T-helper 17 cell (primary cell): ENCODE results near the gene PADI1. TPM values are rescaled to one million over a fixed set of nuclear protein-coding genes. Genes with fewer than 3 reads are reported as not detected.

ENCODE experiments used
- ATAC-seq: fragments of 150-1000 bp; cut with Tn5 transposase; 2 replicates; pipeline ENCODE4 v1.10.0; 2021; ENCODE audit warnings: mild to moderate bottlenecking, moderate library complexity
- DNase-seq, 3 donors: peaks; one replicate each; pipeline versions ENCODE4 v3.0.0 to v3.0.0-alpha.2; 2020 to 2021
- H3K9me3 ChIP-seq: one replicate; pipeline ENCODE4 v1.7.0; 2013; ENCODE audit warnings: low read length, mild to moderate bottlenecking; ENCODE audit not compliant: control insufficient read depth, poor library complexity, severe bottlenecking
- H3K27ac Mint-ChIP-seq: one replicate; pipeline ENCODE4 v1.8.0; 2022; ENCODE audit warnings: mild to moderate bottlenecking, moderate library complexity, mixed read lengths
- H3K27me3 Mint-ChIP-seq: one replicate; pipeline ENCODE4 v1.8.0; 2022; ENCODE audit warnings: mixed read lengths
- H3K36me3 Mint-ChIP-seq: one replicate; pipeline ENCODE4 v1.8.0; 2022; ENCODE audit warnings: low read depth, mixed read lengths
- H3K4me1 Mint-ChIP-seq: one replicate; pipeline ENCODE4 v1.8.0; 2022; ENCODE audit warnings: mild to moderate bottlenecking, mixed read lengths
- H3K4me3 Mint-ChIP-seq: one replicate; pipeline ENCODE4 v1.8.0; 2022; ENCODE audit warnings: mild to moderate bottlenecking, moderate library complexity, mixed read lengths
- total RNA-seq, 4 donors: library from RNA in 2 of 4; stranded (reverse) in 2 of 4; gene quantifications; one replicate each; pipeline ENCODE4 v1.2.3 and lab custom pipeline; 2022 to 2026

PADI1 gene
- total RNA-seq, 2 donors from 2014 or later: not detected

GRCh38 chr1:17196496-17197185, 8.3 kb upstream of the PADI1 start:
- Mint-ChIP-seq H3K36me3 (peaks cover 3% of the 10 kb centered on the region), H3K27ac (no peak overlapping the region), H3K4me3 (no peak overlapping the region), H3K27me3 (peaks cover 37% of the 10 kb centered on the region), H3K4me1 (peaks cover 22% of the 10 kb centered on the region)
- no peak for ATAC-seq
- DNase-seq: no peak
- no peaks in the 10 kb centered on the region for H3K9me3 ChIP-seq

- peaks cover 28% of the 10 kb centered on the region for H3K4me1 Mint-ChIP-seq
Measured at GRCh38 chr1:17197696-17198095, 7.2 kb upstream of the PADI1 start.

DNA sequence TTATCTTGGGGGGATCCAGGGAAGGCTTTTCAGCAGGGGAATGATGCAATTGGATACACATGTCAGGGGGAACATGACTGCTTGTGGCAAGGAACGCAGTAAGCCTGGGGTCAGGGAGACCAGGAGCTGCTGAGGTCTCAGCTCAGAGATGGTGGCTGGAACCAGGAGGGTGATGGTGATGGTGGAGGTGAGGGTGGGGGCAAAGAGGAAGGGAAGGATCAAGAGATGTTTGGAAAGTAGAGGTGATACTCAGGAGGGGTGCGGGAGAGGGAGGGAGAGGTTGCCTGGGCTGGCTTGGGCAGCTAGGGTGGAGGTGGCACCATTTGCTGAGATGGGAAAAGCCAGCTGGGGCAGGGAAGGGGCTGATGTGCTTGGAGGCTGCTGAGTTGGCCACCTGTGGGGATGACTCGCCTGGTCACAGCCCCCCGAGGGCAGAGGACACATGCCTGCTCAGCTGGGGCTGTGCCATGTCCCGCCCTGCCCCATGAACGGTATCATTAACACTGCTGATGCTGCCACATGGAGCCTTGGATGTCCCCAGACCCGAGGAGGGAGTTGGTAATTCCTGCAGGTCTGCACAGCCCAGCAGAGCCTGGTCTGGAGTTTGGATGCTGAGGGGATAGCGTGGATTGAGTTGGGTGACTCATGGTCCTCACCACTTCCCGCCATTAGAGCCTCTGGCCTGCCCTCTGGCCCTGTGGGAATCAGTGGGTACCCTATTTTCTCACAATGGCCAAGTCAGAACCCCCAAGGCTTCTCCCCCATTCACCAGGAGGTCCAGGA, 6.3 kb upstream of the PADI1 start:
- Mint-ChIP-seq H3K36me3 (peaks cover 3% of the 10 kb centered on the region), H3K4me1 (peaks cover 36% of the 10 kb centered on the region), H3K27me3 (peaks cover 23% of the 10 kb centered on the region), H3K4me3 (no peak overlapping the region), H3K27ac (no peak overlapping the region)
- H3K9me3 ChIP-seq: no peaks in the 10 kb centered on the region
- no peak for ATAC-seq
- DNase-seq: no peak

More at GRCh38 chr1:17197696-17198095, 7.2 kb upstream of the PADI1 start:
- Mint-ChIP-seq H3K36me3 (peaks cover 3% of the 10 kb centered on the region), H3K4me3 (no peak overlapping the region), H3K27ac (no peak overlapping the region), H3K27me3 (peaks cover 27% of the 10 kb centered on the region)
- no peaks in the 10 kb centered on the region for H3K9me3 ChIP-seq
- DNase-seq (no peak), ATAC-seq (no peak)

GRCh38 chr1:17199267-17200044, 5.5 kb upstream of the PADI1 start:
- Mint-ChIP-seq H3K27ac (peak overlapping the region; percentile 3), H3K4me3 (no peak overlapping the region), H3K36me3 (peaks cover under 1% of the 10 kb centered on the region), H3K4me1 (peaks cover 40% of the 10 kb centered on the region), H3K27me3 (peaks cover 27% of the 10 kb centered on the region)
- no peak for DNase-seq
- ATAC-seq: no peak
- H3K9me3 ChIP-seq: no peaks in the 10 kb centered on the region

- Mint-ChIP-seq H3K4me1 (peaks cover 43% of the 10 kb centered on the region), H3K4me3 (no peak overlapping the region), H3K27me3 (peaks cover 30% of the 10 kb centered on the region), H3K27ac (no peak overlapping the region), H3K36me3 (peaks cover 2% of the 10 kb centered on the region)
- no peaks in the 10 kb centered on the region for H3K9me3 ChIP-seq
- ATAC-seq (no peak), DNase-seq (no peak)
Measured at GRCh38 chr1:17200246-17200645, 4.7 kb upstream of the PADI1 start.

- Mint-ChIP-seq H3K27me3 (peaks cover 35% of the 10 kb centered on the region), H3K4me1 (peaks cover 48% of the 10 kb centered on the region), H3K36me3 (peaks cover 2% of the 10 kb centered on the region), H3K4me3 (no peak overlapping the region), H3K27ac (peak overlapping the region; percentile 92)
- DNase-seq (no peak), ATAC-seq (no peak)
- no peaks in the 10 kb centered on the region for H3K9me3 ChIP-seq
Measured at GRCh38 chr1:17200756-17201155, 4.2 kb upstream of the PADI1 start.

- H3K4me3 Mint-ChIP-seq: peak overlapping the region; percentile 84
- H3K4me1 Mint-ChIP-seq: peaks cover 49% of the 10 kb centered on the region
- H3K9me3 ChIP-seq: no peaks in the 10 kb centered on the region
- H3K36me3 Mint-ChIP-seq: peaks cover 2% of the 10 kb centered on the region
- ATAC-seq (peak; percentile 89), DNase-seq (peak in 1 of 3 donors; percentile 8)
- peak overlapping the region; percentile 92 for H3K27ac Mint-ChIP-seq
- H3K27me3 Mint-ChIP-seq: peaks cover 41% of the 10 kb centered on the region
Measured at GRCh38 chr1:17201201-17202021, 3.5 kb upstream of the PADI1 start.

- DNase-seq (no peak), ATAC-seq (no peak)
- Mint-ChIP-seq H3K27me3 (peaks cover 54% of the 10 kb centered on the region), H3K36me3 (peaks cover 2% of the 10 kb centered on the region), H3K27ac (peak overlapping the region; percentile 83), H3K4me1 (peaks cover 50% of the 10 kb centered on the region), H3K4me3 (peak overlapping the region; percentile 7)
- no peaks in the 10 kb centered on the region for H3K9me3 ChIP-seq
Measured at GRCh38 chr1:17205652-17206051, 724 bp downstream of the PADI1 start.

- H3K9me3 ChIP-seq: no peaks in the 10 kb centered on the region
- H3K4me3 Mint-ChIP-seq: no peak overlapping the region
- no peak overlapping the region for H3K27ac Mint-ChIP-seq
- H3K36me3 Mint-ChIP-seq: peaks cover 2% of the 10 kb centered on the region
- ATAC-seq (no peak), DNase-seq (no peak)
- peaks cover 57% of the 10 kb centered on the region for H3K27me3 Mint-ChIP-seq
- H3K4me1 Mint-ChIP-seq: peaks cover 47% of the 10 kb centered on the region
Measured at GRCh38 chr1:17206196-17206595, 1.3 kb downstream of the PADI1 start.

- no peak for ATAC-seq
- Mint-ChIP-seq H3K36me3 (peaks cover 2% of the 10 kb centered on the region), H3K27me3 (peaks cover 57% of the 10 kb centered on the region), H3K27ac (no peak overlapping the region), H3K4me1 (peaks cover 44% of the 10 kb centered on the region), H3K4me3 (no peak overlapping the region)
- H3K9me3 ChIP-seq: no peaks in the 10 kb centered on the region
- no peak for DNase-seq
Measured at GRCh38 chr1:17207046-17207445, 2.1 kb downstream of the PADI1 start.

DNA sequence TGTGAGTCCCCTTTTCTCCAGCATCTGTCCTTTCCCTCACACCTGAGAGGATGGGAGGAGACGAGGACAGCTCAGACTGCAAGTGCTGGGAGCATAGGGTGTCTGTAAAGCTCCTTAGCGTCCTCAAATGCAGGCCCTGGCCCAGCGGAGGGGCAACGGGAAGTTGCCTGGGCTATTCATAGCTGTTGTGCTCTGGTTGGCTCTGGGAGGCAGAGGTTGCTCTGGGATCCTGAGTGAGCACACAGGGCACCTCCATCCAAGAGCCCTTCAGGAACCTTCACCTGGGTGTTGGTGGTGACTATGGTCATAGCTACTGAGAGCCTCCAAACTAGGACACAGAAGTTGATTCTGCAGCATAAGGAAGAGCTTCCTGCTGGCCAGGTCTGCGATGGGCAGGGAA, 2.6 kb downstream of the PADI1 start:
- H3K4me3 Mint-ChIP-seq: peak overlapping the region; percentile 2
- H3K27me3 Mint-ChIP-seq: peaks cover 59% of the 10 kb centered on the region
- H3K27ac Mint-ChIP-seq: no peak overlapping the region
- no peak for DNase-seq
- H3K4me1 Mint-ChIP-seq: peaks cover 43% of the 10 kb centered on the region
- ATAC-seq: no peak
- H3K9me3 ChIP-seq: no peaks in the 10 kb centered on the region
- peaks cover 2% of the 10 kb centered on the region for H3K36me3 Mint-ChIP-seq

- H3K4me3 Mint-ChIP-seq: no peak overlapping the region
- H3K9me3 ChIP-seq: no peaks in the 10 kb centered on the region
- DNase-seq (peak in 1 of 3 donors; percentile 10), ATAC-seq (peak; percentile 57)
- H3K4me1 Mint-ChIP-seq: peaks cover 43% of the 10 kb centered on the region
- peaks cover 4% of the 10 kb centered on the region for H3K36me3 Mint-ChIP-seq
- no peak overlapping the region for H3K27ac Mint-ChIP-seq
- peaks cover 64% of the 10 kb centered on the region for H3K27me3 Mint-ChIP-seq
Measured at GRCh38 chr1:17207966-17208418, 3.1 kb downstream of the PADI1 start.
